Stimulated activated naive CD8-positive, alpha-beta T cell treated with anti-CD3 and anti-CD28 coated beads, Interleukin-15, Interleukin-2, amounts not matched to agents 100 U/mL and 50 U/mL, for 24 hours (primary cell): Measurements from ENCODE around the gene SIRPA.

Source experiments
- ATAC-seq: fragments of 150-1000 bp; cut with Tn5 transposase; one replicate; pipeline ENCODE4 v1.10.0; 2021
- DNase-seq: peaks from one replicate; pipeline ENCODE4 v3.0.0; 2021

Gene SIRPA

GRCh38 chr20:1894951-1895673, at the start of gene SIRPA:
Gene SIRPA (plus strand): TSS chr20:1895407. CDS start chr20:1895448, 41 bp downstream.
- no peak for ATAC-seq
- peak; percentile 22 for DNase-seq

DNA sequence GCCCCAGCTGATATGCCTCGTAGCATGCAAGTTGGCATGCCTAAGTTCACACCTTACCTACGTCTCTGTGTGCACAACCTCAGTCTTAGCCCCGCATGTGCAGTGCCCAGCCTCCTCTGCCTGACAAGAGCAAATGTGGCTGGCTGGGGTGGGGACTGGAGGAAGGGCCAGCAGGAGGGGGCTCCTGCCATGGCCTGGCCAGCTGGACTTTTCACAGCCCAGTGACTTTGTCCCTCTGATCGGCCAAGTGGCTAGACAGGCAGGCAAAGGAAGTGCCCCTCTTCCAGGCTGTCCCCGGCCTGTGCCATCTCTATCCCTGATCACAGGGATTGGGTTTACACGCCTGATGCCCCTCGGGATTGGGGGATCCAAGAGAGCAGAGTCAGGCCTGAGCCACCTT, 49.5 kb upstream of the SIRPA start:
- ATAC-seq (no peak), DNase-seq (no peak)

- no peak for ATAC-seq
- DNase-seq: no peak
These were observed 48.9 kb upstream of the SIRPA start for GRCh38 chr20:1846341-1846740.

DNA sequence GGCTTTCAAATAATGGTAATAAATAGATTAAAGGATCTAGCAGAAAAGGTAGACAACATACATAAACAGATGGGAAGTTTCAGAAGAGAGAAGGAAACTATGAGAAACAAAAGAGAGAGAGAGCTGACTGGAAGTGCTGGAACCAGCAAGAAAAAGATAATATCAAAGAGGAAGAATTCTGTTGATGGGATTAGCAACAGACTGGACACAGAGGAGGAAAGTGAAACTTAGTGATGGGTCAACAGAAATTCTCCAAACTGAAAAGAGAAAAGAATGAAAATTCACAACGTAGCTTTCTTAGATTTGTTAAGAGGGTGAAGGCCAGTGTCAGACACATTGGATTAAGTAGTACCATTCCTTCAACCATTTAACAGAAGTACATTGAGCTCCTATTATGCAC, 48.3 kb upstream of the SIRPA start:
- no peak for DNase-seq
- no peak for ATAC-seq

DNA sequence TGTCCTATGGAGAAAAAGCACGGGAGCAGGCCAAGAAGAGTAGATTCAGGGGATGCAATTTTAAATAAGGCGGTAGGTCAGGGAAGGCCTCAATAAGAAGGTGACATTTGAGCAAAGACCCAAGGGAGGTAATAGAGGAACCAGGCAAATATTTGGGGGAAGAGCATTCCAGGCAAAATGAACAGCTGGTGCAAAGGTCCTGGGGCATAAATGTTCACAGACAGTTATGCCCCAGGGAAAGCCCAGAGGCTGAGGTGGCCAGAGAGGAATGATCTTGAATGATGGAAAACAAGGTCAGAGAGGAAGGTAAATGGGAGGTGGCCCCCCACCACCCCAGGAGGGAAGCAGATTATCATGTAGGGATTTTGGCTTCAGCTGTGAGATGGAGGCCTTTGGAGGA, 47.4 kb upstream of the SIRPA start:
- DNase-seq: no peak
- no peak for ATAC-seq

DNA sequence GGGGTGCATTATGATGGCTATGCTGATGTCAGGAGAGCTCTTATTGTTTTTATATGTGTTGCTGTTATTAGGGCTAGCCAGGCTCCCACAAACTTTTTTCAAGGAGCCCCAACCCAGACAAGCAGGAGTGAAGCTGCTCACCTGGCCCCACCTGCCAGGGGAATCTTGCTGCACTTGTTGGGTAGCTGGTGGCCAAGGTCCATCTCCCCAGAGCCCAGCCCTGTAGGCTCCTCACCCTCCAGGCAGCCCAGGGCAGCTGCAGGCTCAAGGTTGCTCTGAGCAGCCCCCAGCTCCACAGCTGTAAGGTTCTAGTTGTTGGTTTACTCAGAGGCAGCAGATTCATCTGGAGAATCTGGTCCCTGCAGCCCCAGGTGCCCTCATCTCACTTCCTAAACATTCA, 46.8 kb upstream of the SIRPA start:
- ATAC-seq: no peak
- no peak for DNase-seq

DNA sequence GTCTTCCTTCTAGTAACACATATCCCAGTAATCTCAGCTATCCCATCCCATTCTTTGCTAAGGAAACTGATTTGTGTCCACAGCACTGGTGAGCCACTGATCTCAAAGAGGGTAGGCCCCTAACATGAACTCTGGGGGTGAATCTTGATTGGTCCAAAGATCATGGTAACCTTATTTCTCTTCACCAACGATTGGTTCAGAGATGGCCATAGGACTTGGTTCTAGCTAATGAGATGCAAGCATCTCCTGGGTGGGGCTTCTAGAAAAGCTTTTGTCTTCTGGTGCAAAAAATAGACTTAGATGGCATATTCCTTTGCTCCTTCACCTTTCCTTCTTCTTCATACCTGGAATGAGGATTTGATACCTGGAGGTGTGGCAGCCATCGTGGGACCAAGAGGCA, 43.8 kb upstream of the SIRPA start:
- DNase-seq (no peak), ATAC-seq (no peak)

- DNase-seq (no peak), ATAC-seq (no peak)
These were observed 41.7 kb upstream of the SIRPA start for GRCh38 chr20:1853473-1853872.

DNA sequence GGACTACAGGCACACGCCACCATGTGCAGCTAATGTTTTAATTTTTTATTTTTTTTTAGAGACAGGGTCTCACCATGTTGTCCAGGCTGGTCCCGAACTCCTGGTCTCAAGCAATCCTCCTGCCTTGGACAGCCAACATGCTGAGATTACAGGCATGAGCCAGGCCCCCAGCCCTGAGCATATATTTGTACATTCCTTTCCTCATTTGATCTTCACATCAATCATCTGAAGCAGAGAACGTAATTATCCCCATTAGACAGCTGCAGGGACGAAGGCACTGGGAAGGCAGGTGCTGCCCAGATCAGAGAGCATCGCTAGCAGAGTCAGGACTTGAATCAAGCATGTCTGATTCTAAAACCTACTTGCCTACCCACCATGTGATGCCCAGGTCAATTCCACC, 41.0 kb upstream of the SIRPA start:
- no peak for ATAC-seq

GRCh38 chr20:1855109-1855508, 40.1 kb upstream of the SIRPA start:
- DNase-seq (no peak), ATAC-seq (no peak)

More for the DNA sequence above, 41.0 kb upstream of the SIRPA start:
- no peak for DNase-seq

- ATAC-seq: no peak
- DNase-seq: no peak
These were observed 39.5 kb upstream of the SIRPA start for GRCh38 chr20:1855690-1856089.

GRCh38 chr20:1856424-1856823, 38.8 kb upstream of the SIRPA start:
- ATAC-seq (no peak), DNase-seq (no peak)

GRCh38 chr20:1857466-1857865, 37.7 kb upstream of the SIRPA start:
- no peak for ATAC-seq
- no peak for DNase-seq

GRCh38 chr20:1858871-1859270, 36.3 kb upstream of the SIRPA start:
- DNase-seq (no peak), ATAC-seq (no peak)

DNA sequence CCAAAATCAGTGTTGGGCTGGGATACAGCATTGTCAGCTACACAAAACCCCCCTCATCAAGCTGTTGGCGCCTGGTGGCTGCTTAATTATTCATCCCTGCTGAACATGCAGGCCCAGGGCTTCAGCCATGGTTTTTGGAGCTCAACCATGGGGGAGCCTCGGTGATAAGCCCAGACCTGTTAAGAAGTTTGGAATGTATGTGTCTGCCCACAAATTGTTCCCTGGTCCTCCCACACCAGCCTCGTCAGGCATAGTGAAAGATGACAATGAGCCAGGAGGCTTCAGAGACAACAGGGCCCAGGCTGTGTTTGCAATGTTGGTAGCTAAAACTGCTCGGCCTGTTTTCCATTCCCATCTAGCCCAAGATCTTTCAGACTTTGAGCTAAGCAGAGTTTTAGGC, 34.8 kb upstream of the SIRPA start:
- DNase-seq (no peak), ATAC-seq (no peak)

DNA sequence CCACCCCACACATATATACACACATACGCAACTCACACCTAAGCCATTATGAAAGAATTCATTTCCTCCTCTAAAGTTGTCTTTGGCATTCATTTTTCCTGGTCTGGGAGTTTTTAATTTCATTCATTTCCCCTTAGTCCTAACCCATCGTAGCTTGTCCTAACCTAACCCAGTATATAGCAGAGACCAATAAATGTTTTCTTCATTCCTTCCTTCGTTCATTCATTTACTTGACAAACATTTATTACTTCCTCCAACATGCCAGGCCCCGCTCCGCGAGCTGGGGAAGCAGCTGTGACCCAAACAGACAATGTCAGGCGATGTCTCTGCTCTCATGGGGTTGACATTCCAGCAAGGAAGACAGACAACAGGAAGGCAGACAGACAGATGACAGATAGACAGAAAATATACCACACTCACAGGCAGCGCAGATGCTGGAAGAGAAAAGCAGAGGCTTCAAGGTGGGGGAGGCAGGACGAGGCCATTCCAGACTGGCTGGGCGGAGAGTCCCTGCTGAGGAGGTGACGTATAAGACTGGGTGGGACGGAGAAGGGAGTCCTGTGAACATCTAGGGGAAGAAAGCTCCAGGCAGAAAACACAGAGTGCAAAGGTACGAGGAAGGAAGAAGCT, 33.7 kb upstream of the SIRPA start:
- no peak for DNase-seq

GRCh38 chr20:1861996-1862662, 33.1 kb upstream of the SIRPA start:
- DNase-seq: no peak
- no peak for ATAC-seq

More for the DNA sequence above, 33.7 kb upstream of the SIRPA start:
- no peak for ATAC-seq

DNA sequence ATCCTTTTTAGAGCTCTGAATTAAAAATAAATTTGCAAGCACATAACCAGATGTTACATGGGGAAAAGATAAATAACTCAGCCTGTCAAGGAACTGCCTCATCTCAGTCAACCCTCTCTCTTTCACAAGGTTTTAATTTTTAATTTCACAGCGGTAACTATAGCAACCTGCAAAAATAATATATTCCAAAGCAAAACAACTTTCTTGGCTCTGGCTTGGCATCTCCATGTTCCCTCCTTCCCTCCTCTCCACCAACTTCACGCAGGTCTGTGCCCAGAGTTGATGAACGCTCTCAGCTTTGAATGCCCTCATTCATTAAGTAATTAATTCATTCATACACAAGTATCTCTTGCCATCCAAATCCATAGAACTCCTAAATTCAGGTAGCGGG, 32.5 kb upstream of the SIRPA start:
- ATAC-seq (no peak), DNase-seq (no peak)

DNA sequence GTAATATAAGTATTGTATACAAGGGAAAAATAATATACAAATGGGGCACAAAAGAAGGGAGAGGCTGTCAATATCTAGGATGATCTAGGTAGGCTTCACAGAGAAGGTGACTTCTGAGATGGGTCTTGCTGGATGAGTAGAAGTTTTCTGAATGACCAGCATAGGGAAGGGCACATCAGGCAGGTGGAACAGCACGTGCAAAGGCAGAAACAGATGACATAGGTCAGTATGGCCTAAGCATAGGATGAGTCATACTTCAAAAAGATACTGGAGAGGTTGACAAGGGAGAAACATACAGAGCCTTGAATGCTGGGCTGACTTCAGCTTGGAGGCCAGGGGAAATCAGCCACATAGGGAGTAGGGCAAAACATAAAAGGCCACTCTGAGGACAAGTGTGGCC, 31.9 kb upstream of the SIRPA start:
- DNase-seq (no peak), ATAC-seq (no peak)

GRCh38 chr20:1866834-1867233, 28.4 kb upstream of the SIRPA start:
- DNase-seq: no peak
- no peak for ATAC-seq

- ATAC-seq: no peak
- no peak for DNase-seq
These were observed 27.5 kb upstream of the SIRPA start for GRCh38 chr20:1867495-1868260.

GRCh38 chr20:1868856-1869255, 26.4 kb upstream of the SIRPA start:
- ATAC-seq (no peak), DNase-seq (no peak)

DNA sequence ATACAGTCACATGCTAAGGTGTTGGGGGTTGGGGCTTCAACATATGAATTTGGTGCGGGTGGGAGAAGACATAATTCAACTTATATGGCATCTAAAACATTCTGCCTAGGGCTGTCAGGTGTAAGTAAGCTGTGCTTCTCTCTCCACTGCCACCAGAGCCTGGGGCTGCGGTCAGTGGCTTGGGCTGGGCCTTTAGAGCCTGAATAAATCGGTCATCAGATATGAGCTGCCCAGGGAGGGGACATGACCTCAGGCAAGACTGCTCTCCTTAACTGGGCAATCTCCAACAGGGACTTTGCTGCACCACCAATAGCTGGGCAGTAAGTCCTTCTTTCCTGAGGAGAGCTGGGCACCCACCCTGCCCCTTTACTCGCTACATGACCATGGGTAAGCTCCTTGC, 24.9 kb upstream of the SIRPA start:
- no peak for ATAC-seq
- no peak for DNase-seq
